Measurements from ENCODE around the gene IER5L. TPM values are rescaled to one million over a fixed set of nuclear protein-coding genes. Genes with fewer than 3 reads are reported as not detected.

Gene IER5L
- polyA plus RNA-seq, 1 of the 3 experiments (the other 2 are of a cell fraction): 16.2 TPM

DNA sequence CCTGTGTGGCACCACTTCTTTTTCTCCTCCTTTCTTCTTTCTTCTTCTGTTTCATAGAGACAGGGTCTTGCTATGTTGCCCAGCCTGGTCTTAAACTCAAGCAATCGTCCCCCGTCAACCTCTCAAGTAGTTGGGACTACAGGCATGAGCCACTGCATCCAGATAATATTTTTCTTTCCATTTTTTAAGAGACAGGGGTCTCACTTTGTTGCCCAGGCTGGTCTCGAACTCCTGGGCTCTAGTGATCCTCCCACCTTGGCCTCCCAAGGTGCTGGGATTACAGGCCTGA, 47.4 kb upstream of the IER5L start (continued):
- no peak for TF ChIP-seq IRF3 (IDR thresholded peaks at IDR 0.05; ENCODE audit: low read depth, low read length)
- no peak for TF ChIP-seq TAF1 (IDR thresholded peaks at IDR 0.05; ENCODE audit: borderline replicate concordance, low read depth, low read length)
- TF ChIP-seq YY1 (IDR thresholded peaks at IDR 0.05; ENCODE audit: low read depth): no peak
- TF ChIP-seq RAD21 (IDR thresholded peaks at IDR 0.05; ENCODE audit: low read length): no peak
- TF ChIP-seq, protein P1, sequence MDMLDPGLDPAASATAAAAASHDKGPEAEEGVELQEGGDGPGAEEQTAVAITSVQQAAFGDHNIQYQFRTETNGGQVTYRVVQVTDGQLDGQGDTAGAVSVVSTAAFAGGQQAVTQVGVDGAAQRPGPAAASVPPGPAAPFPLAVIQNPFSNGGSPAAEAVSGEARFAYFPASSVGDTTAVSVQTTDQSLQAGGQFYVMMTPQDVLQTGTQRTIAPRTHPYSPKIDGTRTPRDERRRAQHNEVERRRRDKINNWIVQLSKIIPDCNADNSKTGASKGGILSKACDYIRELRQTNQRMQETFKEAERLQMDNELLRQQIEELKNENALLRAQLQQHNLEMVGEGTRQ (IDR thresholded peaks at IDR 0.05; ENCODE audit: borderline replicate concordance, low read depth, low read length): no peak
- no peak for TF ChIP-seq GABPA (IDR thresholded peaks at IDR 0.05; ENCODE audit: low read depth)
- no peak for TF ChIP-seq EP300 (IDR thresholded peaks at IDR 0.05; ENCODE audit: borderline replicate concordance in 1 of 2, low read depth in 1 of 2, low read length in 1 of 2)

GRCh38 chr9:129224618-129225489, 46.8 kb upstream of the IER5L start:
- ChIA-PET CTCF (no interaction called here), POLR2A (no interaction called here)
- 92% methylated on average over 14 of the region's 17 CpGs for WGBS (ENCODE audit: low lambda C conversion rate)
- TF ChIP-seq, protein P2, sequence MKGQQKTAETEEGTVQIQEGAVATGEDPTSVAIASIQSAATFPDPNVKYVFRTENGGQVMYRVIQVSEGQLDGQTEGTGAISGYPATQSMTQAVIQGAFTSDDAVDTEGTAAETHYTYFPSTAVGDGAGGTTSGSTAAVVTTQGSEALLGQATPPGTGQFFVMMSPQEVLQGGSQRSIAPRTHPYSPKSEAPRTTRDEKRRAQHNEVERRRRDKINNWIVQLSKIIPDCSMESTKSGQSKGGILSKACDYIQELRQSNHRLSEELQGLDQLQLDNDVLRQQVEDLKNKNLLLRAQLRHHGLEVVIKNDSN (IDR thresholded peaks at IDR 0.05; ENCODE audit: borderline replicate concordance, low read depth): no peak
- TF ChIP-seq SMC3 (IDR thresholded peaks at IDR 0.05; ENCODE audit: low read depth, low read length) (no peak), NFIC (IDR thresholded peaks at IDR 0.05; ENCODE audit: borderline replicate concordance) (no peak), RXRA (IDR thresholded peaks at IDR 0.05; ENCODE audit: borderline replicate concordance, low read depth) (no peak), IRF3 (IDR thresholded peaks at IDR 0.05; ENCODE audit: low read depth, low read length) (no peak), SIN3A (IDR thresholded peaks at IDR 0.05; ENCODE audit: borderline replicate concordance, low read depth, low read length) (no peak), RCOR1 (IDR thresholded peaks at IDR 0.05; ENCODE audit: low read length) (no peak), FOSL2 (IDR thresholded peaks at IDR 0.05; ENCODE audit: borderline replicate concordance, low read depth) (no peak), RAD21 (IDR thresholded peaks at IDR 0.05; ENCODE audit: low read length) (no peak), NRF1 (IDR thresholded peaks at IDR 0.05; ENCODE audit: low read depth, low read length) (no peak), POLR2AphosphoS5 (IDR thresholded peaks at IDR 0.05; ENCODE audit: low read depth, low read length) (no peak)
- no peaks in the 10 kb centered on the region for H3K27me3 ChIP-seq (ENCODE audit: insufficient read depth)
- peak overlapping the region; percentile 70; the same call in 1 of the 2 replicates for H2AFZ ChIP-seq (ENCODE audit: low read depth)
- DNase-seq: no peak
- H3K4me3 ChIP-seq (ENCODE audit: low read depth in 2 of 2, low read length in 1 of 2): no peak overlapping the region
- H3K9me3 ChIP-seq: no peaks in the 10 kb centered on the region
- H3K36me3 ChIP-seq (replicated peaks in 1 of 2; ENCODE audit: control insufficient read depth in 1 of 2, insufficient read depth in 2 of 2, low read length in 1 of 2): no peaks in the 10 kb centered on the region
- peaks cover 3% of the 10 kb centered on the region for H3F3A ChIP-seq (replicated peaks; ENCODE audit: insufficient read depth)
- H3K9ac ChIP-seq: peak overlapping the region; percentile 11; the same call in 1 of the 2 replicates
- H3K27ac ChIP-seq (ENCODE audit: low read depth in 2 of 2, low read length in 1 of 2): peak overlapping the region; percentile 61 to 62
- no peaks in the 10 kb centered on the region for H4K20me1 ChIP-seq (ENCODE audit: insufficient read depth)
- no peaks in the 10 kb centered on the region for H3K79me2 ChIP-seq (ENCODE audit: insufficient read depth)
- H3K9me2 ChIP-seq: no peaks in the 10 kb centered on the region
- no peak overlapping the region for H3K4me2 ChIP-seq
- H3K4me1 ChIP-seq (ENCODE audit: control insufficient read depth in 1 of 2, insufficient read depth in 2 of 2, low read depth in 1 of 2, low read length in 1 of 2): peaks cover 7 to 9% of the 10 kb centered on the region in 2 experiments; a peak in 2 of 4 replicates

Measured in SK-N-SH (cell line).